NCI-H1930 (cell line): Measurements from ENCODE around the gene ASPG.

Source experiments
- DNase-seq, 2 experiments: peaks; one replicate each; lab custom pipeline; 2025; lab: John Stamatoyannopoulos, UW

Gene ASPG

DNA sequence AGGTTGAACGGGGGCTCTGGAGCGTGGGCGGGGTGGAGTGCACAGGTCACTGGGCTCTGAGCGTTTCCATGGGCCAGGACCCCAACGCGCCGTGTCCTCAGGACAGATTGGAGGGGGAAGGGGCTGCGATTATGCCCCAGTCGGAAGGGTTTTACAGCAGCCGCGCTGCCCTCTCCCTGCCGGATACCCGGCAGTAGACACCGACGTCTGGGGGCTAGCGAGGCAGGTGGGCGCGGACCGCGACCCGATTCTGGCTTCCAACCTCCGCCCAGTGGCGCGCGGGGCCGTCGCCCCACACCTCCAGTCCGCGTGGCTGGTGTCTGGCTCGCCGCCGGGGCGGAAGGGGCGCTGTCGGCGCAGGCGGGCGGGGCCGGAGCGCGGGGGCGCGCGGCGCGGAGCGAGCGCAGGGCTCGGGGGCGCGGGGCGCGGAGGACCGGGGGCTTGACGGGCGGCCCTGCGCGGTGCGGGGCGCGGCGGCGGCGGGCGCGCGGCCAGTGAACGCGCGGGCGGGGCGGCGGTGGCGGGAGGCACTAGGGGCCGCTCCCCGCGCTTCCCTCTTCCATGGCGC, 50.5 kb downstream of the ASPG start:
- peak in 1 of 2 experiments; percentile 26 for DNase-seq

DNA sequence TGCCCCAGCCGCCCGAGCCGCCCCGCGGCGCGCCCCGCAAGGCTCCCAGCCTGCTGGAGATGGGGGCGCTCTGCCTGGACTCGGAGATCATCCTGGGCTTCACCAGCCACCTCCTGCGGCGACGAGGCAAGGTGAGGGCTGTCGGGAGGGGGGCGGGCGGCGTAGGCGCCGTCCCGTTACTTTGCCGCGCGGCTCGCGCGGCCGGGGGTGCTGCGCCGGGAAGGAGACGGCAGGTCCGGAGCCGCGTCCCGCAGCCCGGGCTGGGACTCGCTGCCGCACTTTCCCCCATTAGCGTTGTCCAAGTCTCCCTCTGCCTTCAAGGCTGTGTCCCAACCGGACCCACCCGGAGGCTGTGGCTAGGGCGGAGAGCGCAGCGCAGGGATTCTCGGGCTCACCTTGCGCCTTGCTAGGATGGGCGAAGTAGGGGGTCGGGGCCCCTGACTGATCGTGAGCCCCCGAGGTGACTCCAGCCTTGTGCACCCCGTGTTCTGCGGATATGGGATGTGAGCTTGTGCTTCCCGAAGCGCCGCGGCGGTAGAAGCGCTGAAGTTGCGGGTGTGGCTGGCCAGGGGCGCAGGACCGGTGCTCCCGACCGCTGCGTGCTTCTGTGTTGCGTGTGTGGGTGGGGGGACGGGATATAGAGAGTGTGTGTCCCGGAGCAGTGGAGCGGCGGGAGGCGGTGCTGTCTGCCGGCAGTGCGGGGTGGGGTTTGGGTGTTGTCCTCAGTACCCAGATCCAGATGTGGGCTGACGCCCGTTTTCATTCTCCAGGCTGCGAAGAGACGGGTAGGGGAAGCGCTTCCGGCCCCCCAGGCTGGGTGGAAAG, 51.2 kb downstream of the ASPG start:
- DNase-seq = peak in 1 of 2 experiments; percentile 24

- peak in 1 of 2 experiments; percentile 51 for DNase-seq
Measured at GRCh38 chr14:104137297-104138097, 52.0 kb downstream of the ASPG start.

GRCh38 chr14:104138098-104138717, 52.7 kb downstream of the ASPG start, which contains the start of gene KIF26A:
Gene KIF26A (plus strand): TSS chr14:104138587. CDS start chr14:104138723, 136 bp downstream.
- DNase-seq = no peak

- no peak for DNase-seq
Measured at GRCh38 chr14:104138718-104139459, 53.4 kb downstream of the ASPG start.

DNA sequence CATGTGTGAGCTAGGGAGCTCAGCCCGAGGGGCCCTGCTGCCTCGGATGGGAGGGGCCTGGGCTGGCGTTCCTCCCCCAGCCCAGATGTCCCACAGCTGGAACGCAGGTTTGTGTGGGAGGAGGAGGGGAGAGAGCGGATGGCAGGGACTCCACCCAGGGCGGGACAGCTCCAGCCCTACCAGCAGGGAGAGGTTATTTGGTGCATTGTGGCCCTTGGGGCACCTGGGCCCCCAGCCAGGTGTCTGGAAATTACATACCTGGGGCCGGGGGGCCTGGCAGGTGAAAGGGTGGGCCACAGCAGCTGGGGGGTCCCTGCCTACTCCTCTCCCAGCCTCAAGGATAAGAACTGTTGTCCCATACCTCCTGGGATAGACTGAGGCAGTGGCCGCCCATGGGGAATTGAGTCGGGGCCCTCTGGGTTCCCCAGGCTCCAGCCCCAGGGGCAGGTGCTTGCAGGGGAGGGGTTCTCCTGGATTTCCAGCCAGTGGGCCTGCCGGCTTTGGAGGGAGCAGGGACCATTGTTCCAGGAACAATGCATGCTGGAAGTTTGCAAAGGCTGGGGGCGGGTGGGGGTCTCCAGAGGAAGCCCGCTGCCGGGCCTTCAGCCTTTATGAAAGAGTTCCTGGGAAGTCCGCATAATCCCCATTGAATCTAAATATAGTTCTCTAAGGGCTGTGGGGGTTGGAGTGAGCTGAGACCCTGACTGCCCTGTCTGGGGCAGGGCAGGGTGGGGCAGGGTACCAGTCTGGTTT, 54.1 kb downstream of the ASPG start:
- DNase-seq = no peak

GRCh38 chr14:104140213-104140462, 54.6 kb downstream of the ASPG start:
- no peak for DNase-seq

DNA sequence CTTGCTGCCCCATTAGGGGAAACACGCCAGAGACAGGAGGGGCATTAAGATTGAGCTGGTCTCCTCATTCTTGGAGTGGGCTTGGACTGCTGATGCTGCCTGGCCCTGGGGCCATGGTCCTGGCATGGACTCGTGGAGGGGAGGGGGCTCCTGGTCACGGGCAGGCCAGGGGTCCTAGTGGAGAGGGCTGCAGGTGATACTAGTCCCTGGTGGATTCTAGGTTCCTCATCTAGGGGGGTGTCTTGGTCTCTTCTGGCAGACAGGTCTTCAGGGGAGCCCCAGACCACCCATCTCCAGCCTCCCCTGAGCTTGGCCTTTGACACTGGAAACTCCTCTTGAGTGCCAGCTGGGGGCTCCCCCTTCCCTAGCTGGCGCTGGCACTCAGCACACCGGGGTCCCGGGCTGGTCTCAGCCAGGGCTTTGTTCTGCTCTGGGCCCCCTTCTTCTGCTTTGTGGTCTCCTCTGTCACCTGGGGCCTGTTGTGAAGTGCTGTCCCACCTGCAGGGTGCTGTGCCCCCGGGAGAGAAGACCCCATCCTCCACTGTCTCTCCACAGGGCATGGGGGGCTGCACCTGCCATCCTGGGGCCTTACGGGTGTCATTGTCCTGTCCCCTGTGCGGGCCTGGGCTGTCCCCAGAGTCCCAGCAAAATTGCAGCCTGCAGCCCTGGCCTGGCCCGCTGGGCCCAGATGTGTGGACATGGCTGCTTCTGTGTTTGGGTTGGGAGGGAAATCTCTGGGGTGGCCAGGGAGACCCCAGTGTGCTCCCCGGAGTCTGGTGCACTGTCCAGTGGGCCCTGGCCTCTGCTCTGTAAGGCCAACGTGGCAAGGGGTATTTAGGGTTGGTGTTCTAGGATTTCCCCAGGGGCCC, 55.2 kb downstream of the ASPG start:
- DNase-seq = no peak

DNA sequence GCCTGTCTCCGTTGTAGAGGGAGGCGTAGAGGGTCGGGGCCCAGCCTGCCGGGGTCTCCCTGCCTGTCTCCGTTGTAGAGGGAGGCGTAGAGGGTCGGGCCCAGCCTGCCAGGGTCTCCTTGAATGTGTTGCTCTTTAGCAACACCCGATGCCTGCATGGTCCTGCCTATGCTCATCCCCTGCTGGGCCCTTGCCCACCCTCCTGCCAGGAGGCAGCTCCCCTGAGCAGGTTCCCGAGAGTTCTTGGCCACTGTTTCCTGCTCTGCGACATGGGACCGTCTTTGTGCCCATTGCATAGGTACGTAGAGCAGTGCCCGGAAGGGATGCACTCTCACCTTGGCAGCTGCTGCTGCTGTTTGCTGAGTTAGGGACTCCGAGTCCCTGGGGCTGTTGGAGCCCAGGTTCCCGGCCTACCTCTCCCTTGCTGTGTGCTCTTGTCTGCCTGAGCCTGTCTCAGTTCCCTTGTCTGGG, 56.2 kb downstream of the ASPG start:
- no peak for DNase-seq

- no peak for DNase-seq
Measured at GRCh38 chr14:104142136-104142945, 56.8 kb downstream of the ASPG start.

DNA sequence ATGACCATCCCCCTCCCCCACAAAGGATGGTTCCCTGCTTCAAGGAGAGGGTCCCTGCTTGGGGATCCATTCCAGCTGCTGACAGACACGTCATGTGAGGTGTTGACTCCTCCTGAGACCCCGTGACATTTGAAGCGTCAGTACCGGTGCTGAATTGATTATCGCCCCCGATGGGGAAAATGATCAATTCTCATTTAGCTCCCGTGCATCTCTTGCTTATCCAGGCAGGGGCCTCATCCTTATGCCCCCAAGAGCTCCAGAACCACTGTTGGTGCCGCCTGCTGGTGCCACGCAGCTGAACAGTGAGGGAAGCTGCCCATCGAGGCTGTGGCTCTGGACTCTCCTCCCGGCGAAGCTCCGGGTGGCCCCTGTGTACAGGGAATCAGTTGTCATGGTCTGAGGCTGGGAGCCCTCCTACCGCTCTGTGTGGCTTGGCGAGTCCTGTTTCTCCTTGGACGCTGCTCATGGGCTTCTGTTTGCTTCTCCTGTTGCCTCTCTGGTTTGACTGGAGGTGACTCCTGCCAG, 57.5 kb downstream of the ASPG start:
- no peak for DNase-seq

- no peak for DNase-seq
Measured at GRCh38 chr14:104143521-104144452, 58.3 kb downstream of the ASPG start.

DNA sequence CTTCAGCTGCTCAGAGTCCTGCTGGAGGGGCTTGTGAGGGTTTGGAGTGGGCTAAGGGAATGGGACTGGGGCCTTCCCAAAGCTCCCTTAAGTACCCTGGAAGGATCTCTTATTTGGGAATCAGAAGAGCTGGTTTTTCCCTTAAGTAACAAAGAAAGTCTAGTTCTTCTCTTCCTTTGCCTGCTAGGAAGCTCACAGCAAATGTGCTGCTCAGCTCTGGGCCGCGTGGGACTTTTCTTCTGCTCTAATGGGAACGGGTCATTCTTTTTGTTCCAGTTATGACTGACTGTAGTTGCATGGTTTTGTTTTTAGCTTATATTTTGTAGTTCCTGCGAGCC, 58.9 kb downstream of the ASPG start:
- no peak for DNase-seq

DNA sequence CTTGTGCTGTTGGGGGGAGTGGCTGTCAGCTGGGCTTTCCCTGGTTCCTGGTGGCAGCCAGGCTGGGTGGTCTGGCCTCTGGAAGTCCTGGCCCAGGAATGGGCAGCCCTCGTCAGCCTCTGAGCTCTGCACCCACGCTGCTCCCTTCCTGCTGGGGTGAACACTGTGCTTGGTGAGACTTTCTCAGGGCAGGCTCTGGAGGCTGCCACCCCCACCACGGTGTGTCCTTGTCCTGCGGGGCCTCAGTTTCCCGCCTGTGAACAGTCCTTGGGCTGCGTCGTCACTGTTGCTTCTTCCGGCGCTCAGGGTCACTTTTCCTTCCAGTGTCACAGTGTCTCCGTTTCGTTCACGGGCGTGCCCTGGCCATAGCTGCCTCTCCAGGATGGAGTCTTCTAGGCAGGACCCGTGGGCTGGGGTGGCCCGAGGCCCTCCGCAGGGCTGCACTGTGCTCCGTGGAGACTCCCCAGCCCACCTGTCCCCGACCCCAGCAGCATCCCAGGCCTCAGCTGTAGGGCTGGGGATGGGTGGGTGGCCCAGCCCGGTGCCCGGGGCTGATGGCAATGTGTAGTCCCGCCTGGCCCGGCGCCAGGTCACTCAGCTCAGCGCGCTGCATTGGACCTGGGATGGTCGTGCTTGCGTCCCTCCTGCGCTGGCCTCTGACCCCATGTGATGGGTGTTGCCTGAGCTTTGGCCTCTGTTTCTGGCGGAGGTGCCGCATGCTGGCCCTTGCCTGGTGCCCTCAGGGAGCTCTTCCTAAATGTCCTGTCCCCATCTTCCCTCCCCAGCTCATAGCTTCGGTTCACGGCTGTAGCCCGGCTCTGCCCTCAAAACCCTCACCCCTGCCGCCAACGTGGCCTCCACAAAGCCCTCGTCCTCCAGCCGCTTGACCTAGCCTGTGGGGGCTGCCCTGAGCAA, 59.7 kb downstream of the ASPG start:
- DNase-seq = no peak

DNA sequence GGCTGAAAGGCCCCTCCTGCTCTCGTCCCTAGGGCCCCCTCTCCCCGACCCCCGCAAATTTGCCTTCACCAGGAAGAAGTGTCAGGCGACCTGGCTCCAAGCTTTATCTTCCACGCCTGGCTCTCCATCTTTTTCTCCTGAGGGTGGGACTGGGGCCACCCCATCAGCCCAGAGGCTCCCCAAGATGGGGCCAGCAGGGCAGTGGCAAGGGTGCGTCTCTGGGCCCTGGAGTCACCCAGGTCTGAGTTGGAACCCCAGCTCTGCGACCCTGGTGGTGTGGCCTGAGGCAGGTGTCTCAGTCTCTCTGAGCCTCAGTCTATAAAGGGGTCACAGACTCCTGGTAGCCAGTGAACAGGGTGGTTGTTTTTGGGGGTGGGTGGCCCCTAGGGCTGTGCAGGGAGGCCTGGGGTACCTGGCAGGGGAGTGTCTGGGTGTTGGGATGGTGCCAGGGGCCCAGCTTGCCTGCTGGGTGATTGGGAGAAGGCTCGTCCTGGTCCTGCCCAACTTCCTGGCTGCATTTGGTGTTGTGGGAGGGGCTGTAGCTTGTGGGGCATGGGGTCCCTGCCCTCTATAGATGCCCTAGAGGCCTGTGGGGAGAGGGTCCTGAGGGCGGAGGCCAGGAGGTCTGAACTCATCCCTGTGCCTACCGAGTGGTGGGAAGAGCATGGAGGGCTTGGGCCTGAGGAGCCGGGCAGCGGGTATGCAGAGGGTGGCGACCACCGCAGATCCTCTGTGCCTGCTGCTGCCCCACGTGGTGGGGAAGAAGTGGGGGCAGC, 60.5 kb downstream of the ASPG start:
- DNase-seq = no peak
